Muscle layer of duodenum (tissue), 2 donors: Measurements from ENCODE around the gene ARID3C.
A peak's percentile ranks its signal among the peaks of the same experiment; 100 is the strongest.

ENCODE experiments used
- H3K27ac ChIP-seq: one replicate; pipeline ENCODE4 v1.7.0; 2013; ENCODE audit warnings: mild to moderate bottlenecking, low read length
- H3K27me3 ChIP-seq: one replicate; pipeline ENCODE4 v1.7.0; 2013; ENCODE audit warnings: low read depth, mild to moderate bottlenecking, control low read depth, low read length
- H3K36me3 ChIP-seq, 2 donors: one replicate each; pipeline ENCODE4 v1.7.0; 2013; ENCODE audit warnings: low read length in 2 of 2, control low read depth in 1 of 2, mild to moderate bottlenecking in 1 of 2; ENCODE audit not compliant: insufficient read depth in 2 of 2, control insufficient read depth in 1 of 2
- H3K4me1 ChIP-seq, 2 donors: one replicate each; pipeline ENCODE4 v1.7.0; 2013; ENCODE audit warnings: low read length in 2 of 2, mild to moderate bottlenecking in 2 of 2, control low read depth in 1 of 2, moderate library complexity in 1 of 2; ENCODE audit not compliant: insufficient read depth in 2 of 2, control insufficient read depth in 1 of 2
- H3K4me3 ChIP-seq, 2 donors: one replicate each; pipeline ENCODE4 v1.7.0; 2013; ENCODE audit warnings: low read length in 2 of 2, low read depth in 1 of 2, mild to moderate bottlenecking in 1 of 2
- H3K9me3 ChIP-seq, 2 donors: one replicate each; pipeline ENCODE4 v1.7.0; 2013; ENCODE audit warnings: low read length in 2 of 2, control low read depth in 1 of 2, mild to moderate bottlenecking in 1 of 2; ENCODE audit not compliant: control insufficient read depth in 1 of 2
- donor health status: healthy.

Gene ARID3C

GRCh38 chr9:34635556-34635955 lies 6.7 kb upstream of the ARID3C start:
- Histone ChIP-seq H3K27me3 (no peaks in the 10 kb centered on the region), H3K4me1 (peaks cover 5 to 22% of the 10 kb centered on the region in 2 donors), H3K27ac (no peak overlapping the region), H3K36me3 (peaks cover 6 to 10% of the 10 kb centered on the region in 2 donors), H3K9me3 (no peaks in the 10 kb centered on the region), H3K4me3 (no peak overlapping the region)

- Histone ChIP-seq H3K27ac (no peak overlapping the region), H3K4me1 (peaks cover 5 to 22% of the 10 kb centered on the region in 2 donors), H3K4me3 (no peak overlapping the region), H3K27me3 (peaks cover under 1% of the 10 kb centered on the region), H3K9me3 (no peaks in the 10 kb centered on the region), H3K36me3 (peaks cover 6 to 10% of the 10 kb centered on the region in 2 donors)
Measured at GRCh38 chr9:34634551-34635248, 5.8 kb upstream of the ARID3C start.

GRCh38 chr9:34633851-34634550 lies 5.1 kb upstream of the ARID3C start:
- Histone ChIP-seq H3K4me3 (no peak overlapping the region), H3K9me3 (no peaks in the 10 kb centered on the region), H3K27ac (no peak overlapping the region), H3K27me3 (peaks cover 7% of the 10 kb centered on the region), H3K36me3 (peaks cover 6 to 10% of the 10 kb centered on the region in 2 donors), H3K4me1 (peaks cover 5 to 26% of the 10 kb centered on the region in 2 donors)

- Histone ChIP-seq H3K27me3 (peaks cover 13% of the 10 kb centered on the region), H3K9me3 (no peaks in the 10 kb centered on the region), H3K36me3 (peaks cover 6 to 10% of the 10 kb centered on the region in 2 donors), H3K4me1 (peaks cover 9 to 28% of the 10 kb centered on the region in 2 donors), H3K27ac (no peak overlapping the region), H3K4me3 (no peak overlapping the region)
Measured at GRCh38 chr9:34633166-34633565, 4.3 kb upstream of the ARID3C start.

GRCh38 chr9:34630402-34631154 lies 1.7 kb upstream of the ARID3C start:
- peaks cover 4 to 13% of the 10 kb centered on the region in 2 donors for H3K4me1 ChIP-seq
- peaks cover 39% of the 10 kb centered on the region for H3K27me3 ChIP-seq
- no peak overlapping the region for H3K27ac ChIP-seq
- peaks cover 6 to 10% of the 10 kb centered on the region in 2 donors for H3K36me3 ChIP-seq
- H3K9me3 ChIP-seq = no peaks in the 10 kb centered on the region
- no peak overlapping the region for H3K4me3 ChIP-seq

GRCh38 chr9:34629491-34629808 lies 584 bp upstream of the ARID3C start:
- peaks cover 4 to 11% of the 10 kb centered on the region in 2 donors for H3K4me1 ChIP-seq
- H3K9me3 ChIP-seq = no peaks in the 10 kb centered on the region
- H3K36me3 ChIP-seq = no peaks in the 10 kb centered on the region
- H3K4me3 ChIP-seq = peak overlapping the region in 1 of 2 donors; percentile 49
- H3K27me3 ChIP-seq = peaks cover 47% of the 10 kb centered on the region
- H3K27ac ChIP-seq = no peak overlapping the region

GRCh38 chr9:34627716-34628655 lies 880 bp downstream of the ARID3C start:
- peaks cover 61% of the 10 kb centered on the region for H3K27me3 ChIP-seq
- no peaks in the 10 kb centered on the region for H3K36me3 ChIP-seq
- H3K9me3 ChIP-seq = no peaks in the 10 kb centered on the region
- peak overlapping the region; percentile 25 to 33 for H3K4me3 ChIP-seq
- no peak overlapping the region for H3K27ac ChIP-seq
- peaks cover 4 to 16% of the 10 kb centered on the region in 2 donors for H3K4me1 ChIP-seq

- no peaks in the 10 kb centered on the region for H3K36me3 ChIP-seq
- H3K27ac ChIP-seq = no peak overlapping the region
- peaks cover 4 to 21% of the 10 kb centered on the region in 2 donors for H3K4me1 ChIP-seq
- H3K27me3 ChIP-seq = peaks cover 70% of the 10 kb centered on the region
- H3K4me3 ChIP-seq = no peak overlapping the region
- H3K9me3 ChIP-seq = no peaks in the 10 kb centered on the region
Measured at GRCh38 chr9:34625186-34625486, 3.7 kb downstream of the ARID3C start.

- Histone ChIP-seq H3K9me3 (no peaks in the 10 kb centered on the region), H3K4me1 (peaks cover 4 to 24% of the 10 kb centered on the region in 2 donors), H3K27me3 (peaks cover 69% of the 10 kb centered on the region), H3K4me3 (no peak overlapping the region), H3K36me3 (no peaks in the 10 kb centered on the region), H3K27ac (no peak overlapping the region)
Measured at GRCh38 chr9:34624475-34625185, 4.2 kb downstream of the ARID3C start.

- Histone ChIP-seq H3K27me3 (peaks cover 62% of the 10 kb centered on the region), H3K4me3 (peak overlapping the region in 1 of 2 donors; percentile 10), H3K27ac (no peak overlapping the region), H3K4me1 (peaks cover 4 to 24% of the 10 kb centered on the region in 2 donors), H3K36me3 (peaks cover under 1 to 2% of the 10 kb centered on the region in 2 donors), H3K9me3 (no peaks in the 10 kb centered on the region)
Measured at GRCh38 chr9:34623374-34624235, 5.3 kb downstream of the ARID3C start.
